HepG2 (cell line): Measurements from ENCODE around the gene CA5B.
"Not testable (repeated sequence)": the region's sequence is repeated elsewhere in the genome, so short reads cannot be mapped to it uniquely, and the experiment has no call there.

Source experiments
- EP300 ChIP-seq, 3 experiments: sonication (generic) in 1 of 3; formaldehyde crosslinking in 1 of 3; IDR thresholded peaks; 2 replicates each; pipeline versions ENCODE4 v1.5.1 to v1.6.1; 2011 to 2020; ENCODE audit warnings: low read depth in 2 of 3, low read length in 2 of 3, borderline replicate concordance in 1 of 3, improper control_type of control experiment in 1 of 3, mild to moderate bottlenecking in 1 of 3, missing genetic modification reagents in 1 of 3, moderate library complexity in 1 of 3
- GTF2F1 ChIP-seq: fragments of 150-350 bp; IDR thresholded peaks from 2 replicates; pipeline ENCODE4 v1.6.1; 2014; ENCODE audit warnings: low read length
- POLR2AphosphoS2 ChIP-seq: IDR thresholded peaks from 2 replicates; pipeline ENCODE4 v1.6.1; 2011; ENCODE audit warnings: low read depth, low read length, improper control_type of control experiment
- POLR2AphosphoS5 ChIP-seq: IDR thresholded peaks from 2 replicates; pipeline ENCODE4 v1.6.1; 2012; ENCODE audit warnings: low read depth, low read length
- RBM39 ChIP-seq: fragments of 200-400 bp; formaldehyde crosslinking; IDR thresholded peaks from one replicate; pipeline ENCODE4 v1.6.1; 2018; ENCODE audit warnings: antibody characterized with exemption, mild to moderate bottlenecking, low read depth, low read length; ENCODE audit not compliant: poor library complexity, severe bottlenecking
- SP2 ChIP-seq: sonication (generic); formaldehyde crosslinking; IDR thresholded peaks from 2 replicates; pipeline ENCODE4 v1.5.1; 2020; ENCODE audit warnings: mild to moderate bottlenecking, missing genetic modification reagents
- TOE1 ChIP-seq: sonication (generic); formaldehyde crosslinking; IDR thresholded peaks from 2 replicates; pipeline ENCODE4 v1.4.0; 2020; ENCODE audit warnings: mild to moderate bottlenecking, missing genetic modification reagents
- ZMAT5 ChIP-seq: sonication (generic); formaldehyde crosslinking; IDR thresholded peaks from 2 replicates; pipeline ENCODE4 v1.5.0; 2020; ENCODE audit warnings: mild to moderate bottlenecking, low read depth, missing genetic modification reagents, borderline replicate concordance
- ZNF552 ChIP-seq: sonication (generic); formaldehyde crosslinking; IDR thresholded peaks from 2 replicates; pipeline ENCODE4 v1.9.0; 2022; ENCODE audit warnings: missing genetic modification reagents, mild to moderate bottlenecking, borderline replicate concordance
- ZNF572 ChIP-seq: sonication (generic); formaldehyde crosslinking; IDR thresholded peaks from 2 replicates; pipeline ENCODE4 v1.5.1; 2020; ENCODE audit warnings: mild to moderate bottlenecking, missing genetic modification reagents

GRCh38 chrX:15703809-15704208 is 34.3 kb upstream of the CA5B start:
- TF ChIP-seq TOE1 (CRISPR knock-in tag); EP300 (IDR thresholded peaks at IDR 0.05; ENCODE audit: low read depth in 2 of 2, low read length in 2 of 2); EP300 (CRISPR knock-in tag; IDR thresholded peaks at IDR 0.05; ENCODE audit: borderline replicate concordance); RBM39; GTF2F1; POLR2AphosphoS5; SP2 (CRISPR knock-in tag); POLR2AphosphoS2; ZNF552 (CRISPR knock-in tag); ZMAT5; ZNF572 (CRISPR knock-in tag): not testable (repeated sequence)
